ENCODE measurements around the gene S100A4.

Gene S100A4

GRCh38 chr1:153503766-153504165, 41.8 kb downstream of the S100A4 start:
- no peak for DNase-seq

- DNase-seq: no peak
Observed at GRCh38 chr1:153498746-153499145, 46.9 kb downstream of the S100A4 start.

GRCh38 chr1:153495536-153495935, 50.1 kb downstream of the S100A4 start:
- DNase-seq: no peak

GRCh38 chr1:153494976-153495535, 50.5 kb downstream of the S100A4 start:
- DNase-seq: peak; percentile 69

Measured in activated gamma-delta T cell treated with Interleukin-2 at 50 U/mL for 16 hours (primary cell).